Stimulated activated CD4-positive, alpha-beta T cell treated with anti-CD3 and anti-CD28 coated beads, Interleukin-2, amount 100 ng/mL, for 48 hours (primary cell): ENCODE data around the gene ZFAND3.

Experiments
- DNase-seq, 2 donors: peaks; one replicate each; pipeline ENCODE4 v3.0.0-alpha.2; 2020

ZFAND3 gene

DNA sequence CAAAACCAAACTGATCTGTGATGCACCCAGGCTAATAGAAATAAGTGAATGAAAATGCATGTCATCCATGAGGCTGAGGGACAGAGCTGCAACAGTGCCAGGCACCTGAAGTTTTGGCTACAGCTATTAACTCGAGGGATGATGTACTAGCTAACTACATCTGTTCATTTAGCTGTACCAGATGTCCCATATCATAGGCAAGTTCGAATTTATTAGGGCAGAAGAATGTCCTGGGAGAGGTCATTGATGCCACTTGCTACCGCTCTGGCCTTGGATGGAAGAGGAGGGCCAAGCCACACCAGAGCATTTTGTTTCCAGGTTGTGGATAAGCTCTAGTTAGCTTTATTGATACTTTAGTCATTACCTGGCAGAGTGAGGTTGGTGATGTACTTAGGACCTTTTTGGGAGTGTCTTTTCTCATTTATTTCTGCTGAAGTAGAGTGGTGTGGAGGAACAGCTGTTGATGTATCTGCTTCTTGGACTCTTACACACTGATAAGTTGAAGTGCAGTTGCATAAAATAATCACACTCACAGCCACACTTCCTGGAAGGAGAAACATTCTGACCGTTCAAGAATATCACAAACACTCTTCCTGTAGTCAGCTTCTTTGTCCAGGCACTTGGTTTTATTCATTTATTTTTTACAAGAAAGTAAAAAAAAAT is 8.2 kb downstream of the ZFAND3 start:
- no peak for DNase-seq

DNA sequence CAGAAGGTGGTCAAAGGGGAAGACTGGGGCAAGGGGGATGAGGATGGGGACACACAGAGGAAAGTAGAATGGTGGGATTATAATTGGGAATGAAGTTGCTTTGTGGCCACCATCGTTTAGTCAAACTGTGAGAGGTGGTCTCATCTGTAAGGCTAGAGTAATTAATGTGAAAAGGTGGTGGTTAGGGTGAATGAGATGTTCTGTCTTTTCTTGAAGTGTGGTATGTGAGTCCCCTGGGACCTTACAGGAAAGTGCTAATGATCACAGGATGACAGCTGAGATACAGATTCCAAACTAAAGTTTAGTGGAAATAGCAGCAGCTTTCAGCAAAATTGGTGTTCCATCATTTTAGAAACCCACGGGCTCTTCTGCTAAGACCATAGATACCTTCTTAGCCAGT is 10.7 kb downstream of the ZFAND3 start:
- DNase-seq, result no peak

DNA sequence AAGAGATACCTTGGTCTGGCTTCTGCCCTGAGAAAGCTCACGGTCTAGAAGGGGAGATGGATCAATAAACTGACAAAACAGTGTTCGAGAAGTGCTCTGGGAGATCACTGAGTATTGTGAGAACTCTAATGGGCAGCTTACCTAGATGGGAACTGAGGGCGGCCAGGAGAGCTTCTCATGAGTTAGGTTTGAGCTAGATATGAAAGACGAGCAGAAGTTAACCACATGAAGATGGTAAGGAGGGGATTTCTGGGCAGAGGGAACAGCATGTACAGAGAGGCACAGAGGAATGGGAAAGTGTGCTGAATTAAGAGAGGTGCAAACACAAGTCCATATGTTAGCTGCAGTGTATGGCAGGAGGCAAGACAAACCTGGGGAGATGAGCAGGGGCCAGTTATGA is 11.9 kb downstream of the ZFAND3 start:
- no peak for DNase-seq

DNA sequence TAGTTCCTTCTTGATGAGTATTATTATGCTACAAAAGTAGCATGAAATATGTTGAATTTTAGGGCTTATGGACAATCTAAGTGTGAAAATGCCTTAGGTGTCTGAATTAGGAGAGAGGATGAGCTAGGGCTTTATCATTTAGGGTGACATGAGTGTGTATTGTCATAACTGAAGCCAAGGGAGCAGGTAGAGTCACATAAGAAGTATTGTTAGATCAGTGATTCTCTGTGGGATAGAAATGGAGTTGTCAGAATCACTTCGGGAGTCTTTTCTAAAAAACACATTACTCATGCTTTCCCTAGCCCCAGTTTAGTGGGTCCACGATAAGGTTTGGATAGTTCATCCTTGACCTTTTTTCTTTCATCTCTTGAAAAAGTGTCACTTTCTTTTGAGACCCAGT is 16.4 kb downstream of the ZFAND3 start:
- no peak for DNase-seq

DNA sequence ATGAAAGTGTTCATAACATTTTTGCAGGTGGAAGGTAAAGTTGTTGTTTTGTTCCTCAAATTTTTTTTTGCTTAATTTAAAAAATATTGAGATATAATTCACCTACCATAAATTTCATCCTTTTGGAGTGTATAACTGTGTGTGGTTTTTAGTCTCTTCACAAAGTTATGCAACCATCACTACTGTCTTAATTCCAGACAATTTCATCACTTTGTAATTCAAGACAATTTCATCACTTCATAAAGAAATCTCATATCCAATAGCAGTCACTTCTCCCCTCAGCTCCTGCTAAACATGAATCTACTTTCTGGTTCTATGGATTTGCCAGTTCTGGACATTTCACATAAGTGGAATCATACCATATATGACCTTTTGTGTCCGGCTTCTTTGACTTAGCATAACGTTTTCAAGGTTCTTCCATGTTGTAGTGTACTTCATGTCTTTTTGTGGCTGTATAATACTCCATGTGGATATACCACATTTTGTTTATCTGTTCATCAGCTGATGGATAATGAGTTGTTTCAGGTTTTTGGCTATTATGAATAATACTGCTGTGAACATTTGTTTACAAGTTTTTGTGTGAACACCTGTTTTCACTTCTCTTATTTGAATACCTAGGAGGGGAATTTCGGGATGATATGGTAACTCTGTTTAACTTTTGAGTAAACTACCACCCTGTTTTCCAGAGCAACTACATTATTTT is 18.8 kb downstream of the ZFAND3 start:
- DNase-seq, result no peak

DNA sequence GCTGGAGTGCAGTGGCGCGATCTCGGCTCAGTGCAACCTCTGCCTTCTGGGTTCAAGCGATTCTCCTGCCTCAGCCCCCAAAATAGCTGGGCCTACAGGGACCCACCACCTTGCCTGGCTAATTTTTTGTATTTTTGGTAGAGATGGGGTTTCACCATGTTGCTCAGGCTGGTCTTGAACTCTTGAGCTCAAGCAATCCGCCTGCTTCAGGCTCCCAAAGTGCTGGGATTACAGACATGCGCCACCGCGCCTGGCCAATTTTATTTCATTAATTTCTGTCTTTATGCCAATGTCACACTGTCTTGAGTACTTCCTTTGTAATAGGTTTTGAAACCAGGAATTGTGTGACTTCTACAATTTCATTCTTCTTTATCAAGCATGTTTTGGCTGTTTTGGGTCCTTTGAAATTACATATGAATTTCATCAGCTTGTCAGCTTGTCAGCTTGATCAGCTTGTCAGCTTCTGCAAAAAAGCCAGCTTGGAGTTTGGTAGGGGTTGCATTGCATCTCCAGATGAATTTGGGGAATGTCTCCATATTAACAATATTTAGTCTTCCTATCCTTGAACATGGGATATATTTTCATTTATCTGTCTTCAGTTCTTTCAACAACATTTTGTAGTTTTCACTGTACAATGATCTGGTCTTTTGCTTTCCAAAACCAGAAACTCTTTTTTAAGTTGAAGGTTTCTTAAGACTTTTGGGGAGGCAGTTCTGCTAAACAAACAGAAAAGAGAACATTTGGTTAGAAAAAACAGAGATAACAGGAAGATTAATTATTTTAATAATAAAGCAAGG is 20.8 kb downstream of the ZFAND3 start:
- DNase-seq, result no peak

DNA sequence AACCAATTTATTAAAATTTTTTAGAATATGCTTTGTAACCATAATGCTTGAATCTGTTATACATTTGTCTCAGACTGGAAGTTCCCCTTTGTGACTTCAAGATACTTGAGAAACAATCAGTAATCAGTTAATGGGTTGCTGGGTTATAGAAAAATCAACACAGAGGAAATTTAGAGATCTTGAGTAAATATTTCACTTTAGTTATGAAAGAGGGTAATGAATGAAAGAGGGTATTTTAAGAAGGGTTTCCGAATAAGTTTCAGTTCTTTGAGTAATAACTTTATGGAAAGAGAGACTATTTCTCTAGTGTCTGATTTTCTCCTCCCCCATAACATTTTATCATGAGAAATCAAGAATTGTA is 21.4 kb downstream of the ZFAND3 start:
- DNase-seq, result no peak

DNA sequence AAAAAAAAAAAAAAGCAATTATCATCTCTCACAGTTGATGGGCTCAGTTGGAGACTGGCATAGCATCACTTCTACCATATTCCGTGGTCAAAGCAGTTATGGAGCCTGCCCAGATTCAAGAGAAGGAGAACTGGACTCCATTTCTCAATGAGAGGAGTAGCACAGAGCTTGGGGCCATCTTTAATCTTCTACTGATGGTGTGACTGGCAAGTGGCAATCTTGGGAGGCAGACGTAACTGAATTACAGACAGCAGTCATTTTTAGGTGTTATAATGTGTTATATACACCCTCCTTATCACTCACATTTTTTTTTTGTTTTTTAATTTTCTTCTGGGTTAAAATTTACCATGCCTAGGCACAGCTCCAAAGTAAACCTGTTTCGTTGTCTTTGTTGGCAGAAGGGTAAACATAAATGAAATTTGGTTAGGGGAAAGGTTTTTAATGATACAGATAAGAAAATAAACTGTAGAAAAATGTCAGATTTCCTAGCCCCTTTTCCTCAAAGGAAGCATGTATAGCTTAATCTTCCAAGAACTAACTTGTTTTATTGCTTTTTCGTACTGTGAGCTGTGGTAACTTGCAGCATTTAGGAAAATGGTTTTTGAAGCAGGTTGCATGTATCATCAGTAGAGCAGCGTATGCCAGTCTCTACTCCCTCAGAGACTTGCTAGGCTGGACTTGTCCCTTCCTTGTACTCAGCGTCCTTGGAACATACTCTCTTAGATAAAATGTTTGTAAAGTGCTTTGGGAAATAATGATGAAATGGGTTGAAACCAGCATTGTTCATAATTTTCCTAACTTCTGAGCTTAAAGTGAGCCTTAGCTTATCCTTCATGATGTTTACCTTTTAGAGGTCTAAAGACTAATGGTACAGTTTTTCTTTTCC is 25.7 kb downstream of the ZFAND3 start:
- no peak for DNase-seq

DNA sequence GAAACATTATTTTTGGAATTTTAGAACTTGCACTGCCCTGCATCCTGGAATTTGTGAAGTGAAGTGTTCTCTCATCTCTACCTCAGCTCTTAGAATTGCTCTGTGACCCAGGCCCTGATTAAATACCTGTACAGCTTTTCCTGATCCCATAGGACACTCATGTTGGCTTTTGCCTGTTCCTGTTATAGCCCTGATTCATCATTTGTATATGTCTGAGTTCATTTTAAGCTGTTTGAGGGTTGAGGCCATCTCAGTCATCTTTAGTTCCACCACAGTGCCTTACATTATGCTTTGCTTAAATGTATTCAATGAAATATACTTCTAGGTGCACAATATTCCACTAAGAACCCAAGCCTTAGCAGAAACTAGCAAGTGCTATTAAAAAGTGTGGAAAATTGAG is 26.4 kb downstream of the ZFAND3 start:
- no peak for DNase-seq

DNA sequence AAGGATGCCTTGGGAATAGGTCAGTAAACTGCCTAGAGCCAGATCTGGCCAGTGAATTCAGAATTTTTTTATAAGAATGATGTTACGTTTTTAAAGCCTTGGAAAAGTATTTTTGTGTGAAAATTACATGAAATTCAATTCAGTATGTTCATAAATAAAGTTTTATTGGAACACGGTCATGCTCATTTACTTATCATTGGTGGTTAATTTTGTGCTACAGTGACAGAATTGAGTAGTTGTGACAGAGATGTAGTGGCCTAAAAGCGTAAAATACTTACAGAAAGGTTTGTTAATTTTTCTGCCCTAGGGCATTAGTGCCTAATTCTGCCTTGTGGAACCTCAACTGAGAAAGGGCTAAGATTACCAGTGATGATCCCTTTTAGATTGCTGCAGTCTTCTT is 28.2 kb downstream of the ZFAND3 start:
- no peak for DNase-seq

DNA sequence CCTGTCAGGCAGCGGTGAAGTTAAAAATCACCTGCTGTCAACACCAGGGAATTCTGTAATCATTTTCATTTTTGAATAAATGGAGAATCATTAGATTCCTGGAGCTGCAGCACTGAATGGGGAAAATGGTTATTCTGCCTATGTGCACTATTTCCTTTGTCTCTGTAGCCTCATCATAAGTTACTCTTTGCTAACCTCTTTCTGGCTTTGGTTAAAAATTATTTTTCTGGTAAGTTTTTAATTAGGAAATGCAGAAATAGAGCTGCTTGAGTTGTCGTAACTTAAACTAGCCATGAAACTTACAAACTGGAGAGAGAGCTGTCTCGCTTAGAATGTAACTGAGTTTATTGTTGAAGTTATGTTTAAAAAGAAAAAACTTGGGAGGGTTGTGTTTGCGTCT is 28.8 kb downstream of the ZFAND3 start:
- no peak for DNase-seq

DNA sequence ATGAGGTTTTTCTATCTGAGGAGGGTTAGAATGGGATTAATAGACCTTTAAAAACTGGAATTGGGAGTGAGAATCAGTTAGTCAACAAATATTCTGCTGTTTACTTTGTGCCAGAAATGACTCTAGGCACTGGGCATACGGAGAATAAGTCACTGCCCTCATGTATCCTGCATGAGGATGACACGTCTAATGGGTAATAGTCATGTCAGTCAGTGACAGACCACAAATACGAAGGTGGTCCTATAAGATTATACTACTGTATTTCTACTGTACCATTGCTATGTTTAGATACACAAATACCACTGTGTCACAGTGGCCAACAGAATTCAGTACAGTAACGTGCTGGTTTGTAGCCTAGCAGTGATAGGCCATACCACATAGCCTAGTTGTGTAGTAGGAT is 30.7 kb downstream of the ZFAND3 start:
- DNase-seq, result no peak

DNA sequence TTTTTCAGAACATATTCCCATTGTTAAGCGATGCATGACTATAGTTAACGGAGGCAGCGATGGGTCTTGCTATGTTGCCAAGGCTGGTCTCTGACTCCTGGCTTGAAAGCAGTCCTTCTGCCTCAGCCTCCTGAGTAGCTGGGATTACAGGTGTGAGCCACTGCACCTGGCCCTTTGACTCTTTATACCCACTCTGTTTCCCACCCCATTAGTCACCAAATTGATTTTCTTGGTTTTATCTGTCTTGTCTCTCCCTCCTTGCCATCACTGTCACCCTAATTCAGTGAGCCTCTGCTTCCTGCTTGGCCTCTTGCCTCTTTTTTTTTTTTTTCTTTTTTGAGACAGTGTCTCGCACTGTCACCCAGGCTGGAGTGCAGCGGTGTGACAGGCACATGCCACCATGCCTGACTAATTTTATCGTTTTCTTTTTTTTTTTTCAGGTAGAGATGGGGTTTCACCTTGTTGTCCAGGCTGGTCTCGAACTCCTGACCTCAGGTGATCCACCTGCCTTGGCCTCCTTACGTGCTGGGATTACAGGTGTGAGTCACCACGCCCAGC is 31.3 kb downstream of the ZFAND3 start:
- no peak for DNase-seq

DNA sequence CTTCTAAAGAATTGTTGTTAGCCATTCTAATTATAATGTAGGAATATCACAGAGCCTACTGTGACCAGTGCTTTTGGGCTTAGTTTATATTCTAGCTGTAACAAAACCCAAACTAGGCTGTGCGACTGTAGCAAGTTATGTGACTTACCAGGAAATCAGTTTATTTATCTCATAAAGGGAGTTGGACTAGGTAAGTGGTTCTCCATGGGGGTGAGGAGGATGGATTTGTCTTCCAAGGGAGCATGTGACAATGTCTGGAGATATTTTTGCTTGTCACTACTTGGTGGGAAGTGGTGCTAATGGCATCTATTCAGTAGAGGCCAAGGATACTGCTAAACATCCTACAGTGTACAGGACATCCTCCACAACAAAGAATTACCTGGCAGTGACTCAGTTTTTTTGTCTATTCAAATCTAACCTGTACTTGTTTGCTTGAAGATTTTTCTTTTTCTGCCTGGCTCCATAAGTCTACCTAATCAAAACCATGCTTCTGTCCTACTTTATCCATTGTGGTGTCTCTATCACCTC is 32.5 kb downstream of the ZFAND3 start:
- no peak for DNase-seq

DNA sequence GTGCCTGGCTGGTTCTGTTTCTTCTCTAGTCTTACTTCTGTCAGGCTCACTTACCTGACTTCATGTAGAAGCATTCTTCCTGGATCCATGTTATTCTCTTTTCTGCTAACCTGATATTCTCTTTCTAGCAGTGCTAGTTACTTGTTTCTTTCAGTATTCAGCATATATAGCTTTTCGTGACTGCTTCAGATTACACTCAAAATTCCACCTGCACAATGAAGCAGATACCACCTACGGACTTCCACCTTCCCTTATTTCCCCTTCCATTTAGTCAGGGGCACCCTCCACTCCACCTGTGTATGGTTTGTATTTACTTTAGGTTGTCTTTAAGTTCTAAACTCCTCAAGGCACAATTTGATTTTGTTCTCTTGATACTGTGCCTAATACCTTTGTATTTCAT is 36.8 kb downstream of the ZFAND3 start:
- DNase-seq, result no peak

DNA sequence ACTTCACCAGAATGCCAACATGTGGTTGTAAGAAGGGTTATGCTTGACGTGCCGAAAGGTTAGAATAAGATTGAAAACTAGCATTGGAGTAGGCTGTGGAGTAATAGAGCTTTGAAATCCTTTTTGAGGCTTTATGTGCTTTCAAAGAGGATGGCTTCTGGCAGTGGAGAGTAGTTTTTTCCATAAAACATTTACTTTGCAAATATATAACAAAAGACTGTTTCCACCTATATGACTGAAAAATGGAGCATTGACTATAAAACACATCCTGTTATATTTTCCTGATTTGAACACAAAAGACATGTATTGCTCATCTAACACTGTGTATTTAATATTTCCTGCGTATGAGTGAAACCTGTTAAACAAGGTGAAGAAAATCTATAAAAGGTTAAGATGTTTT is 38.8 kb downstream of the ZFAND3 start:
- no peak for DNase-seq

DNA sequence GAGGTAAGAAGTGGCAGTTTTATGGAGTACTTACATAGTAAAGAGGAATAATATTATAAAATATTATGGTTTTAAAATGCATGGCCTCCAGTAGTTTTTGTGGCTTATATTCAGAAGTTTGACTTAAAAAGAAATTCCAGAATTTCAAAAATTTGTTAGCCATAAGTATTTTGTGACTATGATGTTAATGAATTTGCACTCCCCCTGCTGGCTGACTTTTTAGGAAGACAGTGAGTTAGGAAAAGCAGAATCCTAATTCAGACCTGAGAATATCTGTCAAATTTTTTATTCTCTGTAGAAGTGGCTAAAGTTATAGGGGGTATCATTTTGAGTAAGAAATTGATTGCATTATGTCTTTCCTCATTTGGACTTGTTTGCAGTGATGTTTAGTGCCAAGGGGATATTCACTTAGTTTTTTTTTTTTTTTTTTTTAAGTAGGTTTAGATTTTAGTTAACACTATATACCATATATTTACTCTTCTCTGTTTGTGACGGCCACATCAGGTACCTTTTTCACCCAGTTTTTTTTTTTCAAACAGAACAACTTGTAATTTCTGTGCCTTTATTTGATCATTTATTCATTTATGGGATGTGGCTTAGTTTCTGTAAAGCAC is 40.8 kb downstream of the ZFAND3 start:
- peak in 1 of 2 donors; percentile 20 for DNase-seq

DNA sequence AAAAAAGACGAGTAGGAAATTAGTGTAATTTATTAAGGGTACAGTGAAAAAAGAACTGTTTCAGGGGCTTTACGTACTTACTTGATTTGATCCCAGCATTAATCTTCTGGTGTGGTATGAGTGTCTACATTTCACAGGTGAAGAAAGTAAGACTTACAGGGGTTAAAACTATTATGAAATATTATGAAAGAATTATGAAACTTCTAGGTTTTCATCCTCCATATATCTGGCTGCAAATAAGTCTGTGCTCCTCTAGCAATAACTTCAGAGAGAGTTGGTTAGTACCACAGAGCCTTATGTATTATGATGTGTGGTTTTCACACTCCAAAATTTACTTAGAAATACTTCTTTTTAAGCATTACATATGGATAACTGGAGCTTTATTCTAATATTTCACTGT is 41.9 kb downstream of the ZFAND3 start:
- no peak for DNase-seq

DNA sequence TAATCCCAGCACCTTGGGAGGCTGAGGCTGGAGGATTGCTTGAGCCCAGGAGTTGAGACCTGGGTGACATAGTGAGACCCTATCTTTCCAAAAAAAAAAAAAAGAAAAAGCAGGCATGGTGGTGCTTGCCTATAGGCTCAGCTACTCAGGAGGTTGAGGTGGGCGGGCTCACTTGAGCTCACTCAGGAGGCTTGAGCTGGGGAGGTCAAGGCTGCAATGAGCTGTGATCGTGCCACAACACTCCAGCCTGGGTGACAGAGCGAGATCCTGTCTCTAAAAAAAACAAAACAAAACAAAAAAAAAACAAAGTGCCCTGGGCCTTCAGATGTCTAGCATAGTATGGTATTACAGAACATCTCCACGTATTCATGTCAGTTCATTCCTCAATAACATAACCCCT is 42.9 kb downstream of the ZFAND3 start:
- no peak for DNase-seq

DNA sequence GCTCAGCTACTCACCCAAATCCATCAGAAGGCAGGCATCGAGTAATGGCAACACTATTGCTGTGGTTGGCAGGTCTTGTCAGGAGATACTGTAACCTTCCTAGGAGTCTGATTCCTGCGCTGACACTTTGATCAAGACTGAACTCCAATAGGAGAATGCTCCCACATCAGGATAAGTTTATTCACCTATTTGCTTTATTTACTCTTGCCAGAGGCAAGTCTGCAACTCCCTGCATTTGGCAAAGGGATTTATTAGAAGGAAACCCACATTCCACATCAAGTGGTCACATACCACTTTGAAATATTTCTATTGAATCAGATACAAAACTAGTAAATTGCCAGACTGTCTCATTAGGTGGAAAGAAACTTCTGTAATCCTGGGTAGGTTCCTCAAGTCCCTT is 43.5 kb downstream of the ZFAND3 start:
- no peak for DNase-seq

DNA sequence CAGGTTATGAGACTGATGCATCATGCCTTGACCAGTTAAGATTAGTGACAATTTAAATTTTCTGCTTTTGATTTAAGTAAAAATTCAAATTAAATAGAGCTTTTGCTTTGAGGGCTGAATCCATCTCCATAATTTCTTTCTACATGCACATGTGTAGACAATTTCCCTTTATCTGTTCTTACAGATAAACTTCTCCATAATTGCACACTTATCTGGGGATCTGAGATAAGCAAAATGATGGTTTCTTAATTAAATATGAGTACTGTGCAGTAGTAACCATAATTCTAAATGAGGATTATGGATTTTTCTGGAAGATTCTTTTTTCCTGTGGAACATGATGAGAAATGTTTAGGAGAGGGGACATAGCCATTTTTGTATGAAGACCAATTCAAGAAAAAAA is 44.7 kb downstream of the ZFAND3 start:
- no peak for DNase-seq

DNA sequence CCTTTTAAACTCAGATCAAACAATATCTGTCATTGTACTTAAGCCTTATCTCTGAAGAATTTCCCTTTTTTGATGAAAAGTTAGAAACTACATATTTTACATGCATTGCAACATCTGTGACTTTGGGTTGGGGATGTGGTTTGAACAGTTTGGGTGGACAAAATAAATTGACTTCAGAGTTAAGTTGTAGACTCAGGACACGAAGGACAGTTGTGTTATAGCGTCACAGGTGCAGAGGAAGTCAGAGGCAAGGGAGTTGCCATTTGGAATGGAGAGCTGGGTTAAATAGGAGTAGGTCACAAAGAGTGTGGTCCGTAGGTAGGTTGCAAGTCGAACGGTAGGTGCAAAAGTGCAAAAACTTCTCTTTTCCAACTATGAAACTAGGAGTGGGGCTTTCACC is 46.0 kb downstream of the ZFAND3 start:
- DNase-seq, result no peak
